ENCODE results near the gene FBXW11. TPM values are rescaled to one million over a fixed set of nuclear protein-coding genes. Genes with fewer than 3 reads are reported as not detected.
A peak's percentile ranks its signal among the peaks of the same experiment; 100 is the strongest.

Gene FBXW11
- total and polyA plus RNA-seq, 2 experiments from 2014 or later, result 59.0 to 98.0 TPM

DNA sequence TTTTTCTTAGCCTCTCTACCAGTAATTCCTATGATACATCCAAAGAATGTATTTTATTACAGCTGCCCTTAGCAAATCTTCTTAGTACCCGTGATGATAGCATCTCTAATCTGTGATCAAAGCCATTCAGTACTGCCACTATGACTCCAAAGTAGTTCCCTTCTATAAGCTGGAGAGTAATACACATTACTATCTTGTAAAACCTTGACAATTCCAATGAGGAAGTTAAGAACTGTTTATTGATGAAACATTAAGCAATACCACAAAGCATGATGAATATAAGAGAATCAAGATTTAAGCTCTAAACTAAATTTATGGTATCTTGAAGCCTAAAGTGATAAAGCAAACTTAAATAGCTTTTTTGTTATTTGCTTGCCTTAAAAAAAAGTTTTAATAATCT, 134.7 kb downstream of the FBXW11 start:
- no peaks in the 10 kb centered on the region for H3K9me3 ChIP-seq (ENCODE audit: low read depth)
- TF ChIP-seq CTCF (IDR thresholded peaks at IDR 0.05; ENCODE audit: low read depth, low read length), result no peak
- H3K27me3 ChIP-seq, result no peaks in the 10 kb centered on the region
- no peak overlapping the region for H3K4me3 ChIP-seq
- peaks cover 23% of the 10 kb centered on the region for H3K36me3 ChIP-seq
- H3K27ac ChIP-seq, result peak overlapping the region; percentile 95
- H3K4me1 ChIP-seq (ENCODE audit: low read depth), result peaks cover 61% of the 10 kb centered on the region
- DNase-seq (ENCODE audit: low read depth in 1 of 2, low spot score in 1 of 2), result no peak

GRCh38 chr5:171869956-171870355, 136.5 kb downstream of the FBXW11 start:
- no peaks in the 10 kb centered on the region for H3K9me3 ChIP-seq (ENCODE audit: low read depth)
- no peak overlapping the region for H3K4me3 ChIP-seq
- H3K36me3 ChIP-seq, result peaks cover 8% of the 10 kb centered on the region
- no peak for TF ChIP-seq CTCF (IDR thresholded peaks at IDR 0.05; ENCODE audit: low read depth, low read length)
- H3K27ac ChIP-seq, result peak overlapping the region; percentile 95
- peak in 1 of 2 donors; percentile 63 for DNase-seq (ENCODE audit: low read depth in 1 of 2, low spot score in 1 of 2)
- no peaks in the 10 kb centered on the region for H3K27me3 ChIP-seq
- peaks cover 60% of the 10 kb centered on the region for H3K4me1 ChIP-seq (ENCODE audit: low read depth)

DNA sequence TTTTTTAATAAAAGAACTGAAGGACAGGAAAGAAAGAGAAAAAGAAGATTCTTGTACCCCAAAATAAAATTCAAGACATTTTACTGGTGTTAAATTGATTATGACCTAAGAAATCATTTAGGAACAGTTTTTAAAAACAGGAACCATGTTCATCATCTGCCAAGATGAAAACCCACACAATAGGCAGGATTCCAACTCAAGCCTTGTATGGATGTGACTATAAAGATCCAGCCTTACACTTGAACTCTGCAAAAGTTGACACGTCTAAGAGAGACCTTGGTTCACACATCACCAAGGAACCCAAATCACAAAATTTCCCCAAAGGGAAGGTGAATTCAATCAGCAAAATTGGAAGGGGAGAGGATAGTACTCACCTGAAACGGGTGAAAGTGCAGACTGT, 138.2 kb downstream of the FBXW11 start:
- Histone ChIP-seq H3K36me3 (peaks cover 8% of the 10 kb centered on the region), H3K4me3 (no peak overlapping the region), H3K9me3 (ENCODE audit: low read depth) (no peaks in the 10 kb centered on the region), H3K4me1 (ENCODE audit: low read depth) (peaks cover 61% of the 10 kb centered on the region), H3K27me3 (no peaks in the 10 kb centered on the region), H3K27ac (peak overlapping the region; percentile 95)
- TF ChIP-seq CTCF (IDR thresholded peaks at IDR 0.05; ENCODE audit: low read depth, low read length), result no peak
- peak in 1 of 2 donors; percentile 31 for DNase-seq (ENCODE audit: low read depth in 1 of 2, low spot score in 1 of 2)

- no peak for TF ChIP-seq CTCF (IDR thresholded peaks at IDR 0.05; ENCODE audit: low read depth, low read length)
- H3K4me3 ChIP-seq, result no peak overlapping the region
- no peaks in the 10 kb centered on the region for H3K27me3 ChIP-seq
- H3K27ac ChIP-seq, result no peak overlapping the region
- H3K36me3 ChIP-seq, result peaks cover 8% of the 10 kb centered on the region
- peaks cover 56% of the 10 kb centered on the region for H3K4me1 ChIP-seq (ENCODE audit: low read depth)
- DNase-seq (ENCODE audit: low read depth in 1 of 2, low spot score in 1 of 2), result no peak
- H3K9me3 ChIP-seq (ENCODE audit: low read depth), result no peaks in the 10 kb centered on the region
Measured at GRCh38 chr5:171867786-171868185, 138.7 kb downstream of the FBXW11 start.

DNA sequence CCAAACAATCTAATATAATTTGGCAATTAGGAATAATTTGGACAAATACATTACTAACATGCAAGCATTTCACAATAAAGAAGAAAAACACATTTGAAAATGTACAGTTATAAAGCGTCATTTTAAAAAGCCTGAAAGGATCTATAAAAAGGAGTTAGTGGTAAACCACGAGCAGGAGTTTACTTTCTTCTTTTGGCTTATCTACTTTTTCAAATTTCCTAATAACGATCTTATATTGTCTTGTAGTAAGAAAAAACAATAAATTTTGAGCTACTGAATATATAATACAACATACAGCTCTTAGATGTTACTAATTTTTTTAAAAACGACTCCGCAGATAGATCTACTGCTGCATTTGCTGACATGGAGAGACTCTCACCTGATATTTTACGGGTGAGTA, 141.0 kb downstream of the FBXW11 start:
- Histone ChIP-seq H3K27me3 (no peaks in the 10 kb centered on the region), H3K4me3 (no peak overlapping the region), H3K36me3 (peaks cover 8% of the 10 kb centered on the region), H3K9me3 (ENCODE audit: low read depth) (no peaks in the 10 kb centered on the region), H3K4me1 (ENCODE audit: low read depth) (peaks cover 40% of the 10 kb centered on the region), H3K27ac (no peak overlapping the region)
- no peak for TF ChIP-seq CTCF (IDR thresholded peaks at IDR 0.05; ENCODE audit: low read depth, low read length)
- no peak for DNase-seq (ENCODE audit: low read depth in 1 of 2, low spot score in 1 of 2)

GRCh38 chr5:171863935-171864334, 142.5 kb downstream of the FBXW11 start:
- Histone ChIP-seq H3K27me3 (no peaks in the 10 kb centered on the region), H3K4me1 (ENCODE audit: low read depth) (peaks cover 24% of the 10 kb centered on the region), H3K9me3 (ENCODE audit: low read depth) (no peaks in the 10 kb centered on the region), H3K36me3 (peaks cover 4% of the 10 kb centered on the region), H3K4me3 (no peak overlapping the region), H3K27ac (peak overlapping the region; percentile 65)
- TF ChIP-seq CTCF (IDR thresholded peaks at IDR 0.05; ENCODE audit: low read depth, low read length), result no peak
- peak in 1 of 2 donors; percentile 42 for DNase-seq (ENCODE audit: low read depth in 1 of 2, low spot score in 1 of 2)
